Activated T-cell treated with anti-CD3 and anti-CD28 coated beads for 48 hours (primary cell): ENCODE data around the gene ZNF688.
"Not testable (repeated sequence)": the region's sequence is repeated elsewhere in the genome, so short reads cannot be mapped to it uniquely, and the experiment has no call there.

Source experiments
- DNase-seq: peaks from one replicate; pipeline ENCODE4 v3.0.0-alpha.2; 2020; ENCODE audit warnings: low read depth

Gene ZNF688

GRCh38 chr16:30533748-30534367 is 37.7 kb downstream of the ZNF688 start:
- DNase-seq, result no peak

GRCh38 chr16:30533146-30533522 is 38.4 kb downstream of the ZNF688 start:
- no peak for DNase-seq

DNA sequence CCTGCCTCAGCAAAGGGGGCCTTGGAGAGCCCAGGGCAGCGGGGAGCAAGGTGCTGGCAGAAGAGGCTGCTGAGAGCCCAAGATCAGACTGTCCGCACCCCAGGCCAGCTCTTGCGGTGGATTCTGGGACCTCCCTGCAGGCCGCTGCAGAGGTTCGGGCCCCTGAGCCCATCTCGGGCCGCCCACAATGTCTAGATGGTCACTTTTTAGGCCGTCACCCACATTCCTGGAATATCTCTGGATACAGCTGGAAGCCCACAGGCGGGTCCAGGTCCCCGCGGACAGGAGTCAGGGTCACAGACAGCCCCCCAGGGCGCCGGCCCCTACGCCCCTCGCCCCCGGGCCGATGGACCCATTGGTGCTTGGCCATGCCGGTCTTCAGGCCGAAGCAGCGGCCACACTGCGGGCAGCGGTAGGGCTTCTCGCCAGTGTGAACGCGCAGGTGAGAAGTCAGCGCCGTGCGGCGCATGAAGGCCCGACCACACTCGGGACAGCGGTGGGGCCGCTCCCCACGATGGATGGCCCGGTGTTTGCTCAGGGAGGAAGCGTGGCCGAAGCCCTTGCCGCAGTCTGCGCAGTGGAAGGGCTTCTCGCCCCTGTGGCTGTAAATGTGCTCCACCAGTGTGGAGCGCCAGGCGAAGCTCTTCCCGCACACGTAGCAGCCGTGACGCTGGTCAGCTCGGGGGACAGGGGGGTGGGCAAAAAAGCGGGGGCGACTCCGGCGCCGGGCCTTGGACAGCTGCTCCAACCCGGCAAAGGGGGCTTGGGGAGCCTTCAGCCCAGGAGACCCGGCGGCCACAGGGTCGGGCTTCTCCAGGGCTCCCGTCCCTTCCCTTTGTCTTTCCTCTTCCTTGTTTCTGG is 39.0 kb downstream of the ZNF688 start:
- no peak for DNase-seq

DNA sequence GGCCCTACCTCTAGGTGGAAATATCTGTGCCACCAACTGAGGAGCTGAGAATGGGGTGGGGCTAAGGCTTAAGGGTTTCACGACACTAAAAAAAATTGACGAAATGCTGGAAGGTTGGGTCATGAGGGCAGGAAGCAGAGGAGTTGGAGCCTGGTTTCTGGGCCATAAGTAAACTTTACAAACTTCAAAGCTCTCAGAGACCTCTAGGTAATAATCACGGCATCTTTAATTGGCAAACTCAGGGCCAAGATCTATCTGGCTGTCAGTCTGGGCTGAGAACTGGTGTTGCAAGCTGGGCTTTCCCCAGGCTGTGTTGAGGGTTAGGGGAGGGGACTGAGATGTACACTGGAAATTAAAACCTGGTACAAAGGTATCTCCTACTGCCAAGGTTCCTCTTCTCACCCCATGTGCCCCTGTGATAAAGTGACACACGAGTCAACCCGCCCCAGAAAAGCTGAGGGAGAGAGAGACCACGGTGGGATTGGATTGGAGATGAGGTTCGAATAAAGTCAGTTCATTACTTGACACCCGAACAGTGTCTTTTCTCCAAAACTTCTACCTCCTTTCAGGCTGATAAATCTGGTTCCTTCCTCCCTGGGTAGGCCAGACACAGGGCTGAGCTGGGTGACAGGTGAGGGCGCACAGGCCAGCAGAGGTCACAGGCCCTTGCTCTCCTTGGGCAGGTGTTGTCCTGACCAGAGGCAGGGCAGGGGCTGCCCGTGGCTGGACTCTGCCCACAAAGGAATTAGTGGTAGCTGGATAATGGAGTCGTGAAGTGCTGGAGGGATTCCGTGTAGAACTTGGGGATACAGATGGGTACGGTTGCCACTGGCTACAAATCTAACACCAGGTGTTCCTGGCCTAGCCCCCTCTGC is 41.1 kb downstream of the ZNF688 start:
- DNase-seq, result no peak

- DNase-seq, result no peak
These were observed 42.6 kb downstream of the ZNF688 start for GRCh38 chr16:30528799-30529457.

GRCh38 chr16:30527635-30528178 is 43.8 kb downstream of the ZNF688 start:
- no peak for DNase-seq

DNA sequence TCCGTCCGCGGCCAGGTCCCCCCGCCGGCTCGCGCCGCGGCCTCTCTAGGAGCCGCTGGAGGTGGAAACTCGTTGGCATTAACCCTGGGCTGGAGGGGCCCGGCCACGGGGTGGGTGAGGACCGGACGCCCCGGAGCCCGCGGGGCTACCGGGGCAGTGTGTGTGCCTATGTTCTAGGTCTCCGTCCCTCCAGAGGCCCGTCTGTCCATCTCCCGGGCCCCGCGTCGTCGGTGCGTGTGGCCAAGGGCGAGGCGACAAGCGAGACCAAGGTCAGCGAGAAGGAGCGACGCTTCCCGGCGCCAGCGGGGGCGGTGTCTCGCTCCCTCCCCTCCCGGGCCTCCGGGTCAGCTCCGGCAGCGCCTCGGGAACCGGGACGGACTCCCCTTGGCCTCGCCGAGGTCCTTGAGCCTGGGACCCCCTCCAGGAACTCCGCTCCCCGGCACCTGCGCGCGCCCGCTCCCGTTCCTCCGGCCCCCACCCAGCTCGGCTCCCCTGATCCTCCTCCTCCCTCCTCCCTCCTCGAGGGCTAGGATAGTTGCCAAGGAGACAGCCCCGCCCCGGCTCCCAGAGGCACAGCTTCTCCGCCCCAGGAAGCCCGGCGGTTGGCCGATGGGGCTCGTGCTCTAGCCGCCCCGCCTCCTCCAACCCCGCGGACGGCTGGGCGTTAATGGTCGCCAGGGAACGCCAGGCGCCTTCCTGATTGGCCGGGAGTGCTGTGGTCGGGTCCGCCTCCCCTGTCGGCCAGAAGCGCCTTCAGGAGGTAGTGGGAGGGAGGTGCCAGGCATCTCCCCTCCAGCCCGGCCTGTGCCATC is 44.5 kb downstream of the ZNF688 start:
- peak; percentile 96 for DNase-seq

DNA sequence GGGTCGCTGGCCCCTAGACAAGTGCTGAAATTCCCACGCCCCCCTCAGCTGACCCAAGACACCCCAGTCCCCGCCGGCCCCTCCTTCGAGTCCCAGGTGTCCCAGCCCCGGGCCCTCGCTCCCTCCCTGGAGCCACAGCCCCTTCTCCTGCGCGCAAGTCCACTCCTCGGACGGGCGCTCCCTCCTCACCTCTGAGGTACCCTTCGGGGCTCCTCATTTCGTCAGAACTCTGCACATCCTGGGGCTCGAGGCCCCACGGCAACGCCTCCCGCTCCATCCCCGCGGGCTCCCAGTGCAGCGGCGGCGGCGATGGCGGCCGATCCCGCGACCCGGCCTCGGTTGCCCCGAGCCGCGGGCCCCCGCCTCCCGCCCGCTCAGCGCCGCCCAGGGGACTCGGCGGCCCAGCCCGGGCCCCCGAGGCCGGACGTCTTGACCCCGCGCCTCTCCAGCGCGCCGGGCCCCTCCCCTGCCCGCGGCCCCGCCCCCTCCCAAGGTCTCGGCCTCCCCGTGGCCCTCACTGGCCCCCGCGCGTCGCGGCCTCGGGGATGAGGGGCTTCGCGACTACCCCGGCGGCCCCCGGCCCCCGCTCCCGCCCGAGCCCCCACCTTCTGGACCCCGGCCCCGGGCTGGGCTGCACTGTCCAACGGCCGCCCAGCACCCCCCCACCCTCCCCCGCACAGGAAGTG is 45.2 kb downstream of the ZNF688 start, which contains the start of gene ZNF768:
TSS of gene ZNF768 (minus strand) at position 430 of the 686 bp plus-strand sequence. CDS start at position 277, 153 bp downstream.
- DNase-seq, result no peak

DNA sequence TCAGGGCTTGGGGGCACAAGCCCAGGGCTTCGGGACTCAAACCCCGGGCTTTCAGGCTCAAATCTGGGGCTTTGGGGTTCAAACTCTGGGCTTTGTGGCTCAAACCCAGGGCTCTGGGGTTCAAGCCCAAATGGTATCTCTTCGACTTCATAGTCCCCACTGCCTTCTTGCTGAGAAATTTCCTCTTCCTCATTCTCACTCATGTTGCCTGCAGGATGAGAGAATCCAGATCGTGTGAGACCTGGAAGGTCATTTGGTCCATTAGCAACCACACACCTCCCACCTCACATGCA is 45.7 kb downstream of the ZNF688 start:
- no peak for DNase-seq

- DNase-seq, result no peak
These were observed 46.6 kb downstream of the ZNF688 start for GRCh38 chr16:30524575-30525568.

DNA sequence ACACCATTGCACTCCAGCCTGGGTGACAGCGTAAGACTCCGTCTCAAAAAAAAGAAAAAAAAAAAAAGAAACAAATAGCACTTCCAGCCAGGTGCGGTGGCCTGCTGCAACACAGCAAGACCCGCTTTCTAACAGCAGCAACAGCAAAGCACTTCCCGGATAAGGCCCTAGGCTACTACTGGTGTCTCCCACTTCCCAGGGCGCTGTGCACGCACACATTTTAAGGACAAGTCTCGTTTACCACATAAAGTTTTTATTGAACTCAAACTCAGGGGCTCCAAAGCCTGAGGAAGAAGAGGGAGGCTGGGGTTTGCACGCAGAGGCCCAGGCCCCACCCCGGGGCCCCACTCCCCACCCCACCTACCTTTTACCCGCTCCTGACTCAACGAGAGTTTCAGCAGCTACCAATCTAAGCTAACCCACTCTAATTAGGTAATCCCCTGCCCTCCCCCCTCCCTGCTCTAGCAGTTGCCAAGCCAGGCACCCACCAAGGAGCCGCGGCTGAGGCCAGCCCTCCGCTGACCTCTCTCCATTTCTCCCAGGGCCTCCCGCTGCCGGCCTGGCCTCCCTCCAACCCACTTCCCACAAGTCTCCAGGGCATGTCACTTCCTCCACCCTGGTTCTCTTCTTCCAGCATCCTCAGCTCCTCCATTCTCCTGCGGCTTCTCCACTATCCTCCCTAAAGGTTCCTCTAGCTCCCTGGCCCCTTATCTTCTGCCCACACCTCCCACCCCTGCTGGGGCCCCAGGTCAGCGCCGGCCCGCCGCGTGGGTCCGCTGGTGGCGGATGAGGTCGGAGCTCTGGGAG is 47.5 kb downstream of the ZNF688 start:
- DNase-seq, result no peak

DNA sequence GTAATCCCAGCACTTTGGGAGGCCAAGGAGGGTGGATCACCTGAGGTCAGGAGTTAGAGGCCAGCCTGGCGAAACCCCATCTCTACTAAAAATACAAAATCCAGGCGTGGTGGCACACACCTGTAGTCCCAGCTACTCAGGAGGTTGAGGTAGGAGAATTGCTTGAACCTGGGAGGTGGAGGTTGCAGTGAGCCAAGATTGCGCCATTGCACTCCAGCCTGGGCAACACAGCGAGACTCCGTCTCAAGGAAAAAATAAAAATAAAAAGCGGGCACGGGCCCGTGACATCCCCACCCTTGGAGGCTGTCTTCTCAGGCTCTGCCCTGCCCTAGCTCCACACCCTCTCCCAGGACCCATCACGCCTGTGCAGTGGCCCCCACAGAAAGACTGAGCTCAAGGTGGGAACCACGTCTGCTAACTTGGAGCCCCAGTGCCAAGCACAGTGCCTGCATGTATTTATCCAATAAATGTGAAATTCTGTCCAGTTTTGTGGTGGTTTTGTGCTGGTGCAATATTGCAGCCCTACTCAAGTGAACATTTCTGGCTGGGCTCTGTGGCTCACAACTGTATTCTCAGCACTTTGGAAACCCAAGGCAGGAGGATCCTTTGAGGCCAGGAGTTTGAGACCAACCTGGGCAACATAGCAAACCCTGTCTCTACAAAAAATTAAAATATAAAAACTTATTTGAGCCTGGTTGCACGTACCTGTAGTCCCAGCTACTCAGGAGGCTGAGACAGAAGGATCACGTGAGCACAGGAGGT is 48.6 kb downstream of the ZNF688 start:
- not testable (repeated sequence) for DNase-seq

- DNase-seq, result no peak
These were observed 49.5 kb downstream of the ZNF688 start for GRCh38 chr16:30521873-30522641.

DNA sequence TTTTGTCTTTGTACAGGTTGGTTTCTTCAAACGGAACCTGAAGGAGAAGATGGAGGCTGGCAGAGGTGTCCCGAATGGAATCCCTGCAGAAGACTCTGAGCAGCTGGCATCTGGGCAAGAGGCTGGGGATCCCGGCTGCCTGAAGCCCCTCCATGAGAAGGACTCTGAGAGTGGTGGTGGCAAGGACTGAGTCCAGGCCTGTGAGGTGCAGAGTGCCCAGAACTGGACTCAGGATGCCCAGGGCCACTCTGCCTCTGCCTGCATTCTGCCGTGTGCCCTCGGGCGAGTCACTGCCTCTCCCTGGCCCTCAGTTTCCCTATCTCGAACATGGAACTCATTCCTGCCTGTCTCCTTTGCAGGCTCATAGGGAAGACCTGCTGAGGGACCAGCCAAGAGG is 50.0 kb downstream of the ZNF688 start:
- DNase-seq, result no peak
